A673 (cell line): ENCODE results near the gene CFAP92. TPM values are rescaled to one million over a fixed set of nuclear protein-coding genes. Genes with fewer than 3 reads are reported as not detected.
"Not testable (repeated sequence)": the region's sequence is repeated elsewhere in the genome, so short reads cannot be mapped to it uniquely, and the experiment has no call there.

Source experiments
- BruUV-seq: library from RNA; stranded (reverse); fragments of 400-500 nt; replicated peaks from 2 replicates; lab custom pipeline; 2021; lab: Mats Ljungman, UMichigan
- CTCF ChIA-PET: fragments of 300-600 bp; sonication (Branson Sonifier 250); formaldehyde crosslinking; loops from one replicate; lab custom pipeline; 2022; ENCODE audit warnings: antibody characterized with exemption; lab: Charles Lee
- POLR2A ChIA-PET: fragments of 300-600 bp; sonication (Branson Sonifier 250); formaldehyde crosslinking; loops from one replicate; lab custom pipeline; 2022; ENCODE audit warnings: antibody characterized with exemption; ENCODE audit not compliant: low non-redundant PET; lab: Charles Lee
- DNase-seq: peaks from one replicate; pipeline ENCODE4 v3.0.0-alpha.2; 2015; ENCODE audit warnings: low spot score
- H3K27ac ChIP-seq: fragments of 200-600 bp; sonication (generic); 2 replicates; pipeline ENCODE4 v1.5.1; 2016; ENCODE audit warnings: mixed run types, low read depth, mild to moderate bottlenecking, mixed read lengths, antibody characterized with exemption, low read length; ENCODE audit not compliant: poor library complexity, severe bottlenecking
- H3K27me3 ChIP-seq: fragments of 200-600 bp; sonication (generic); replicated peaks from 2 replicates; pipeline ENCODE4 v1.6.1; 2017; ENCODE audit warnings: mixed run types, low read depth, mild to moderate bottlenecking, mixed read lengths, antibody characterized with exemption, low read length; ENCODE audit not compliant: insufficient read depth, poor library complexity
- H3K36me3 ChIP-seq: fragments of 200-600 bp; sonication (generic); 2 replicates; pipeline ENCODE4 v1.6.1; 2016; ENCODE audit warnings: mixed run types, mild to moderate bottlenecking, mixed read lengths, antibody characterized with exemption, low read length; ENCODE audit not compliant: insufficient read depth, poor library complexity, severe bottlenecking
- H3K4me1 ChIP-seq: fragments of 200-600 bp; sonication (generic); 2 replicates; pipeline ENCODE4 v1.6.1; 2017; ENCODE audit warnings: mixed run types, mild to moderate bottlenecking, mixed read lengths, antibody characterized with exemption, low read length; ENCODE audit not compliant: insufficient read depth, poor library complexity, severe bottlenecking
- H3K4me3 ChIP-seq: fragments of 200-600 bp; sonication (generic); 2 replicates; pipeline ENCODE4 v1.5.1; 2016; ENCODE audit warnings: low read depth, mixed run types, mild to moderate bottlenecking, mixed read lengths, low read length; ENCODE audit not compliant: poor library complexity, severe bottlenecking
- H3K9me3 ChIP-seq: fragments of 200-600 bp; sonication (generic); 2 replicates; pipeline ENCODE4 v1.6.1; 2016; ENCODE audit warnings: mixed run types, low read depth, mild to moderate bottlenecking, mixed read lengths, antibody characterized with exemption, low read length; ENCODE audit not compliant: poor library complexity, severe bottlenecking
- CTCF ChIP-seq: fragments of 300-800, 200-600 bp; sonication (generic); conservative IDR thresholded peaks from 2 replicates; pipeline ENCODE4 v1.5.1; 2017; ENCODE audit warnings: low read depth, mild to moderate bottlenecking, antibody characterized with exemption, low read length, moderate library complexity, mixed read lengths
- EZH2 ChIP-seq: fragments of 200-600 bp; sonication (generic); IDR thresholded peaks from 2 replicates; pipeline ENCODE4 v1.6.1; 2017; ENCODE audit warnings: borderline replicate concordance, low read depth, mild to moderate bottlenecking, mixed read lengths, antibody characterized with exemption, low read length; ENCODE audit not compliant: poor library complexity, severe bottlenecking
- intact Hi-C: fragments of 100-400 bp; cut with micrococcal nuclease; formaldehyde crosslinking; loops from one replicate; pipeline ENCODE4 v1.10.0; 2022; ENCODE audit not compliant: unreplicated experiment
- total RNA-seq: library from RNA; stranded (reverse); gene quantifications from 2 replicates; pipeline ENCODE4 v1.2.3, GENCODE V29; 2021

CFAP92 gene
- total RNA-seq, 1 experiment from 2014 or later: not detected

- no peak for DNase-seq
- Histone ChIP-seq H3K36me3 (no peaks in the 10 kb centered on the region), H3K4me3 (no peak overlapping the region), H3K27ac (no peak overlapping the region), H3K27me3 (no peaks in the 10 kb centered on the region), H3K9me3 (peaks cover 17% of the 10 kb centered on the region), H3K4me1 (no peaks in the 10 kb centered on the region)
- ChIA-PET CTCF (no interaction called here), POLR2A (no interaction called here)
- no TSS peak for BruUV-seq
- TF ChIP-seq EZH2: no peak
- no peak for TF ChIP-seq CTCF
- intact Hi-C loops: no loop called here
These were observed 62.8 kb downstream of the CFAP92 start for GRCh38 chr3:128931046-128931445.

- Histone ChIP-seq H3K4me3 (no peak overlapping the region), H3K27ac (no peak overlapping the region), H3K9me3 (peaks cover 34% of the 10 kb centered on the region), H3K4me1 (no peaks in the 10 kb centered on the region), H3K36me3 (no peaks in the 10 kb centered on the region), H3K27me3 (no peaks in the 10 kb centered on the region)
- POLR2A ChIA-PET: no interaction called here
- TF ChIP-seq EZH2 (no peak), CTCF (no peak)
- DNase-seq: no peak
- intact Hi-C loops: no loop called here
- CTCF ChIA-PET: no interaction called here
- BruUV-seq: no TSS peak
These were observed 64.5 kb downstream of the CFAP92 start for GRCh38 chr3:128929364-128929763.

GRCh38 chr3:128923986-128924385 is 69.9 kb downstream of the CFAP92 start:
- H3K27me3 ChIP-seq, H3K4me3 ChIP-seq, H3K4me1 ChIP-seq, intact Hi-C loops, CTCF ChIA-PET, H3K36me3 ChIP-seq, BruUV-seq, POLR2A ChIA-PET, DNase-seq, H3K27ac ChIP-seq: not testable (repeated sequence)
- H3K9me3 ChIP-seq: peaks cover 38% of the 10 kb centered on the region

- H3K4me3 ChIP-seq: no peak overlapping the region
- no peak for DNase-seq
- H3K9me3 ChIP-seq: peaks cover 38% of the 10 kb centered on the region
- no peak overlapping the region for H3K27ac ChIP-seq
- TF ChIP-seq EZH2: no peak
- TF ChIP-seq CTCF: no peak
- H3K36me3 ChIP-seq: peaks cover 5% of the 10 kb centered on the region
- no peaks in the 10 kb centered on the region for H3K27me3 ChIP-seq
- intact Hi-C loops: no loop called here
- CTCF ChIA-PET: no interaction called here
- POLR2A ChIA-PET: no interaction called here
- no TSS peak for BruUV-seq
- no peaks in the 10 kb centered on the region for H3K4me1 ChIP-seq
These were observed 70.3 kb downstream of the CFAP92 start for GRCh38 chr3:128923576-128923975.
